Measurements from ENCODE around the gene PTPRD.

DNA sequence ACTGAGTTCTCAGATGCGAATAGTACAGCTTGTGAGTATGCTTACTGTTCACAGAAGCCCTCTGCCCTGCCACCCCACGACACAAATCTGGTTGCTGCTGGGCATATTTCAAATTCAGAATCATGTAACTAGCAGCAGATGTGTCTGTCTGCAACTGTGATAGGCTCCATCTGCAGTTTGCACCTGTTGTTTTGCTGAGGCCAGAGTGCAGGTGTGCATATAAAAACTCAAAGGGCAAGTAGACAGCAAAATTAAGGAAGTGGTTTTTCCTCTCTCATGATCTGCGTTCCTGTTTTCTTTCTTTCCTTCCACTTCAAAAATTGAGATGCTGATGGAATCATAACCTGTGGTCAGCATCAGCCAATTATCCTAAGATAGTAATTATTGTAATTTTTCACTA is 1000.5 kb downstream of the PTPRD start:
- TF ChIP-seq, protein P1, sequence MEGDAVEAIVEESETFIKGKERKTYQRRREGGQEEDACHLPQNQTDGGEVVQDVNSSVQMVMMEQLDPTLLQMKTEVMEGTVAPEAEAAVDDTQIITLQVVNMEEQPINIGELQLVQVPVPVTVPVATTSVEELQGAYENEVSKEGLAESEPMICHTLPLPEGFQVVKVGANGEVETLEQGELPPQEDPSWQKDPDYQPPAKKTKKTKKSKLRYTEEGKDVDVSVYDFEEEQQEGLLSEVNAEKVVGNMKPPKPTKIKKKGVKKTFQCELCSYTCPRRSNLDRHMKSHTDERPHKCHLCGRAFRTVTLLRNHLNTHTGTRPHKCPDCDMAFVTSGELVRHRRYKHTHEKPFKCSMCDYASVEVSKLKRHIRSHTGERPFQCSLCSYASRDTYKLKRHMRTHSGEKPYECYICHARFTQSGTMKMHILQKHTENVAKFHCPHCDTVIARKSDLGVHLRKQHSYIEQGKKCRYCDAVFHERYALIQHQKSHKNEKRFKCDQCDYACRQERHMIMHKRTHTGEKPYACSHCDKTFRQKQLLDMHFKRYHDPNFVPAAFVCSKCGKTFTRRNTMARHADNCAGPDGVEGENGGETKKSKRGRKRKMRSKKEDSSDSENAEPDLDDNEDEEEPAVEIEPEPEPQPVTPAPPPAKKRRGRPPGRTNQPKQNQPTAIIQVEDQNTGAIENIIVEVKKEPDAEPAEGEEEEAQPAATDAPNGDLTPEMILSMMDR (conservative IDR thresholded peaks at IDR 0.05; ENCODE audit: low read length): no peak
- TF ChIP-seq EZH2phosphoT487 (IDR thresholded peaks at IDR 0.05; ENCODE audit: borderline replicate concordance): no peak

Data from Loucy (cell line).